Right cardiac atrium (tissue), 5 donors: ENCODE data around the gene SIPA1L3. TPM values are rescaled to one million over a fixed set of nuclear protein-coding genes. Genes with fewer than 3 reads are reported as not detected.

Experiments
- ATAC-seq, 2 donors: fragments of 200-7000 bp; cut with Tn5 transposase; one replicate each; pipeline versions ENCODE4 v1.8.0 to v1.9.1; 2020; ENCODE audit warnings: moderate library complexity in 2 of 2, mild to moderate bottlenecking in 1 of 2
- DNase-seq, 3 donors: peaks; one replicate each; pipeline ENCODE4 v3.0.0-alpha.2; 2020
- H3K27ac ChIP-seq: one replicate; pipeline ENCODE4 v1.5.1; 2013; ENCODE audit warnings: mild to moderate bottlenecking, low read length, control low read depth, moderate library complexity
- H3K27me3 ChIP-seq: one replicate; pipeline ENCODE4 v1.6.1; 2013; ENCODE audit not compliant: control insufficient read depth, insufficient read depth
- H3K4me1 ChIP-seq: one replicate; pipeline ENCODE4 v1.6.1; 2013; ENCODE audit warnings: low read length; ENCODE audit not compliant: control insufficient read depth, insufficient read depth
- H3K4me3 ChIP-seq: one replicate; pipeline ENCODE4 v1.5.1; 2013; ENCODE audit warnings: low read length, control low read depth
- H3K9me3 ChIP-seq: one replicate; pipeline ENCODE4 v1.6.1; 2013; ENCODE audit warnings: low read length; ENCODE audit not compliant: control insufficient read depth
- WGBS: extraction: QIAGEN DNeasy Blood & Tissue Kit; methylation state at CpG from one replicate; pipeline ENCODE4 v1.1.7; 2013; 5-methylcytosine and 5-hydroxymethylcytosine counted together
- intact Hi-C, 4 donors: fragments of 100-400 bp; cut with DNase I; formaldehyde crosslinking; loops; one replicate each; pipeline versions ENCODE4 v1.11.0 to v1.14.0; 2022 to 2023
- polyA plus RNA-seq: library from polyadenylated mRNA; stranded (reverse); fragments of 200-250 nt; gene quantifications from one replicate; pipeline ENCODE4 v1.2.3, GENCODE V29; 2013
- total RNA-seq, 4 donors: library from RNA; stranded (reverse); fragmentation: NEBNext Ultra II Directional; extraction: Animal tissue kit (Norgen Biotek cat#: 25700); gene quantifications; one replicate each; pipeline ENCODE4 v1.2.1, GENCODE V29; 2021
- donor health status: healthy with polysubstance abuse.
- donor health status: DM: no; HTN: yes; CAD: no.
- donor health status: DM: no; HTN: no; CAD: no.
- donor health status: DM: no; HTN: yes; CAD: no; lungs with severe emphysema.
- donor health status: DM: yes; HTN: yes; CAD: no.

Gene SIPA1L3
- total and polyA plus RNA-seq, 5 donors = 7.5 to 19.8 (median 10.2) TPM

DNA sequence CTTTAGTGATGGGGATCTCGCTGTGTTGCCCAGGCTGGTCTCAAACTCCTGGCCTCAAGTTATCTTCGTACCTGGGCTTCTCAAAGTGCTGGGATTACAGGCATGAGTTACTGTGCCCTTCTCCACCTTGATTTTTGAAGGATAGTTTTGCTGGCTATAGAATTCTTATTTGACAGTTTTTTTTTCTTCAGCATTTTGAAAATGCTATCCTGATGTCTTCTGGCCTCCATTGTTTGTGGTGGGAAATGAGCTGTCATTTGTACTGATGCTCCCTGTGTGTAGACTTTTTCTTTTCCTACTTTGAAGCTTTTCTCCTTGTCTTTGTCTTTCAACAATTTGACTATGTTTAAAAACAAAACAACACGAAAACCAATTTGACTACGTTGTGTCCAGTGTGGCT is 54.2 kb downstream of the SIPA1L3 start:
- no peaks in the 10 kb centered on the region for H3K27me3 ChIP-seq
- no peaks in the 10 kb centered on the region for H3K9me3 ChIP-seq
- H3K4me3 ChIP-seq = no peak overlapping the region
- DNase-seq = no peak
- intact Hi-C loops = no loop called here
- ATAC-seq = no peak
- WGBS = 97% methylated on average over 4 of the region's 4 CpGs
- no peaks in the 10 kb centered on the region for H3K4me1 ChIP-seq
- no peak overlapping the region for H3K27ac ChIP-seq

DNA sequence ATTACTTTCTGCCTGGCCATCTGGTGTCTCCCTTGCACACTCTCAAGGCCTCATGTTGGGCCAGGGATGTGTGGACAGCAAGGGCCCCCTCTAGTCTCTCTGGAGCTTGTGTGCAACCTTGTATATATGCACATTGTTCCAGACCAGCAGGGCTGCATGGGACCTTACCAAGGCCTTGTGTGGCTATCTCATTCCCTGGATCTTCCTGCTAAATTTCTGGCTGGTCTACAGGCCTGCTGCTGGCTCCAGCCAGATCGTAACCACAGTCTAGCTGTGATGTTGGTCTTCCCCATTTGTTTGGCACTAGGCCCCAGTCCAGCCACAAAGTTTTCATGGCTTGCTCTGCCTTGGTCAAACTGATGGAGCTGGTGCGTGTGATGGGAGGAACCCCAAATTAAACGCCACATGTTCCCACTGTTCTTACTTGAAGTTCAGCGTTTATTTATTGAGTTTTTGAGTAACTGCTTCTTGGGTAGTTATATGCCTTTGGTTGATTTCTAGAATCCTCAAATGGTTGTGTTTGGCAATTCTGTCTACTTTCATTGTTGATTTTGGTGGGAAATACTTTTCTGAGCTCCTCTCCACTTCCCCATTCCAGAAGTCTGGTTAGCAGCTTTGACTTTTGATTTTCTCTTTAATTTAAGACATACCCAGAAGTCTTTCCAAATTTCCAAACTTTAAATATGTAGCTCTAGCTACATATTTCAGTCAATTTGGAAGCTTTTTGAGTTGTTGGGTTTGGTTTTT is 56.4 kb downstream of the SIPA1L3 start:
- Histone ChIP-seq H3K27me3 (no peaks in the 10 kb centered on the region), H3K9me3 (no peaks in the 10 kb centered on the region), H3K4me1 (no peaks in the 10 kb centered on the region), H3K27ac (no peak overlapping the region), H3K4me3 (no peak overlapping the region)
- ATAC-seq = no peak
- no peak for DNase-seq
- intact Hi-C loops = no loop called here
- WGBS = 85% methylated on average over 4 of the region's 4 CpGs

DNA sequence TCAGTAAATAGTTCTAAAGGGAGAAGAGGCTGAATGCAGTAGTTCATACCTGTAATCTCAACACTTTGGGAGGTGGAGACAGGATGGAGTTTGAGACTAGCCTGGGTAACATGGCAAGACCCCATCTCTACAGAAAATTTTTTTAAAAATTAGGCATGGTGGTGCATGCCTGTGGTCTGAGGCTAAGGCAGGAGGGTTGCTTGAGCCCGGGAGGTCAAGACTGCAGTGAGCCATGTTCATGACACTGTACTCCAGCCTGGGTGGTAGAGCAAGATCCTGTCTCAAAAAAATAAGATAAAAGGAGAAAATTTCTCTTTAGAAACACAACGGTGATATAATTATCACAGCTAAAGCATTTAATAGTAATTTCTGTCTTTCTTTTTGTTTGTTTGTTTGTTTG is 57.1 kb downstream of the SIPA1L3 start:
- Histone ChIP-seq H3K4me1 (no peaks in the 10 kb centered on the region), H3K27ac (no peak overlapping the region), H3K9me3 (no peaks in the 10 kb centered on the region), H3K4me3 (no peak overlapping the region), H3K27me3 (no peaks in the 10 kb centered on the region)
- DNase-seq (no peak), ATAC-seq (no peak)
- intact Hi-C loops = no loop called here
- WGBS = 94% methylated on average over 2 of the region's 2 CpGs

- 85% methylated on average over 8 of the region's 8 CpGs for WGBS
These were observed 59.2 kb downstream of the SIPA1L3 start for GRCh38 chr19:37966211-37966661.

GRCh38 chr19:37966662-37967231 is 59.7 kb downstream of the SIPA1L3 start:
- Histone ChIP-seq H3K27ac (no peak overlapping the region), H3K9me3 (peaks cover 2% of the 10 kb centered on the region), H3K4me3 (no peak overlapping the region), H3K27me3 (no peaks in the 10 kb centered on the region), H3K4me1 (no peaks in the 10 kb centered on the region)
- ATAC-seq (no peak), DNase-seq (no peak)
- intact Hi-C loops = no loop called here
- WGBS = 75% methylated on average over 12 of the region's 12 CpGs

More at GRCh38 chr19:37966211-37966661, 59.2 kb downstream of the SIPA1L3 start:
- H3K9me3 ChIP-seq = peaks cover 2% of the 10 kb centered on the region
- no peak overlapping the region for H3K27ac ChIP-seq
- ATAC-seq = no peak
- no peaks in the 10 kb centered on the region for H3K4me1 ChIP-seq
- H3K27me3 ChIP-seq = no peaks in the 10 kb centered on the region
- intact Hi-C loops = no loop called here
- no peak for DNase-seq
- no peak overlapping the region for H3K4me3 ChIP-seq

GRCh38 chr19:37969695-37970094 is 62.7 kb downstream of the SIPA1L3 start:
- Histone ChIP-seq H3K4me3 (no peak overlapping the region), H3K9me3 (peaks cover 2% of the 10 kb centered on the region), H3K4me1 (no peaks in the 10 kb centered on the region), H3K27ac (no peak overlapping the region), H3K27me3 (no peaks in the 10 kb centered on the region)
- DNase-seq = no peak
- no peak for ATAC-seq
- intact Hi-C loops = no loop called here
- WGBS = 91% methylated on average over 5 of the region's 5 CpGs

GRCh38 chr19:37970699-37971098 is 63.7 kb downstream of the SIPA1L3 start:
- no peaks in the 10 kb centered on the region for H3K4me1 ChIP-seq
- H3K4me3 ChIP-seq = no peak overlapping the region
- intact Hi-C loops = no loop called here
- ATAC-seq (no peak), DNase-seq (no peak)
- no peaks in the 10 kb centered on the region for H3K27me3 ChIP-seq
- peaks cover 2% of the 10 kb centered on the region for H3K9me3 ChIP-seq
- WGBS = over 99% methylated on average over 4 of the region's 4 CpGs
- H3K27ac ChIP-seq = no peak overlapping the region

DNA sequence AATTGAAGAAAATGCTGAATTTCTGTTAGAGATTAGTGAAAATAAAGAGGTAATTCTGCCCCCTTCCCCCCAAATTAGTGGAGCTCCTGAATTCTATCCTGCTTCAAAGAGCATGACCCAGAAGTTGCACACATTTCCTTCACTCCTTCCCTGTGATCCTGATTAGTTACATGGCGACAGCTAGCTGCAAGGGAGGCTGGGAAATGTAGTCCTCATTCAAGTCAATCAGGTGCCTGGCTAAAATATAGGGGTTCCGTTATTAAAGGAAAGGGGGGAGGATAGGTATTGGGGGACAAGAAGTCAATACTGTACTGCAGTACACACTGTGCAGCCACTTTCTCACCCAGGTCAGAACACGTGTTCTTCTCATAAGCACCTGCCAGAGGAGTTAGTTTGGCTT is 65.8 kb downstream of the SIPA1L3 start:
- ATAC-seq (no peak), DNase-seq (no peak)
- intact Hi-C loops = no loop called here
- H3K4me3 ChIP-seq = no peak overlapping the region
- no peak overlapping the region for H3K27ac ChIP-seq
- H3K9me3 ChIP-seq = peaks cover 2% of the 10 kb centered on the region
- no peaks in the 10 kb centered on the region for H3K27me3 ChIP-seq
- WGBS = 98% methylated on average over 3 of the region's 3 CpGs
- no peaks in the 10 kb centered on the region for H3K4me1 ChIP-seq

DNA sequence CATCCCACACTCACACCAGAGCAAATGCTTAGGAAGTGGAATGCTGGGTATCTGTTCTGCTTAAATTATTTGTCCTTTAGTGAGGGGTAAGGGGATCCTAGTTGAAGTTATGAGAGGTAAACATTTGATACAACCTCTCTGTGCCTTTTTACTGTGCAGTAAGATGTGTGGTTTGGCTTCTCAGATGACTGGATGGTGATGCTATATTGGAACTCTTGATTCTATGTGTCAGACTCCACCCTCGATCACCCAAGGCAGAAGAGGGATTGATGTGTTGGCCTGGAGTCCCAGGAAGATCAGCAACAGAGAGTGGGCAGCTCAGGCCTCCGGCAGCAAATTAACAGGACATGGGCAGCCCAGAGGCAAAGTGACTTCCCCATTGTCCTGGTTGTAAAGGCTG is 66.7 kb downstream of the SIPA1L3 start:
- intact Hi-C loops = no loop called here
- Histone ChIP-seq H3K4me1 (no peaks in the 10 kb centered on the region), H3K27me3 (no peaks in the 10 kb centered on the region), H3K9me3 (peaks cover 2% of the 10 kb centered on the region), H3K4me3 (no peak overlapping the region), H3K27ac (no peak overlapping the region)
- WGBS = 97% methylated on average over 2 of the region's 2 CpGs
- DNase-seq (no peak), ATAC-seq (no peak)

- ATAC-seq (no peak), DNase-seq (no peak)
- WGBS = 86% methylated on average over 13 of the region's 13 CpGs
- no peak overlapping the region for H3K27ac ChIP-seq
- no peaks in the 10 kb centered on the region for H3K4me1 ChIP-seq
- no peaks in the 10 kb centered on the region for H3K27me3 ChIP-seq
- intact Hi-C loops = no loop called here
- H3K4me3 ChIP-seq = no peak overlapping the region
- peaks cover 2% of the 10 kb centered on the region for H3K9me3 ChIP-seq
These were observed 68.1 kb downstream of the SIPA1L3 start for GRCh38 chr19:37975071-37975470.

DNA sequence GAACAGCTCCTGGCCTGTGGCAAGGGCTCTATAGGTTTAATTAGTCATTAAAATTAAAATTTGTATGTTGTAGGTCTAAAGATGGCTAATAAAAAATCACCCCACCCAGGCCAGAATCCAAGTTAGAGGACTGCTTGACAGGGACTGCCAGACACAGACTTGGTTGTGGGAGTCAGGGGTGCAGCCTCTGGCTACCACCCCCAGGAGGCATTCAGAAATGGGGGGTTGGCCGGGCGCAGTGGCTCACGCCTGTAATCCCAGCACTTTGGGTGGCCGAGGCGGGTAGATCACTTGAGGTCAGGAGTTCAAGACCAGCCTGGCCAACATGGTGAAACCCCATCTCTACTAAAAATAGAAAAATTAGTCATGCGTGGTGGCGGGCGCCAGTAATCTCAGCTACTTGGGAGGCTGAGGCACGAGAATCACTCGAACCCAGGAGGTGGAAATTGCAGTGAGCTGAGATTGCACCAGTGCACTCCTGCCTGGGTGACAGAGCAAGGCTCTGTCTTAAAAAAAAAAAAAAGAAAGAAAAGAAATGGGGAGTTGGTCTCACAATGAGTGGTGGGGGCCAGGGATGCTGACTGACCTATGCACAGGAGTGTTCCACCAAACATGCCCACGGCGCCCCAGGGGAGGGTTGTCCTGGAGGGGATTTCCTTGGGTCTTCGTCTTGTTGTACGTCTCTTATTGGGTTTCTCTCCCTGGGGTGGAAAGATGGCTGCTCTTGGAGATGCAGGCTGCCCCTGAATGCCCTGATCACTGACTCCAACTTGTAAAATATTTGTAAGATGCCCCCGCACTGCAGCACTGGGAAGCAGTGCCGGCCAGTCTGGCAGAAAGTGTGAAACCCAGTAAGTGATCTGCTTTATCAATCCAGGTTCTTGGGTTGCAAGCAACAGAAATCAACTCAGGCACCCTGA is 68.8 kb downstream of the SIPA1L3 start:
- Histone ChIP-seq H3K27me3 (no peaks in the 10 kb centered on the region), H3K27ac (no peak overlapping the region), H3K9me3 (no peaks in the 10 kb centered on the region), H3K4me3 (no peak overlapping the region), H3K4me1 (no peaks in the 10 kb centered on the region)
- DNase-seq = no peak
- no peak for ATAC-seq
- intact Hi-C loops = no loop called here
- WGBS = 96% methylated on average over 16 of the region's 16 CpGs
